ENCODE results near the gene PNKP. TPM values are rescaled to one million over a fixed set of nuclear protein-coding genes. Genes with fewer than 3 reads are reported as not detected.

The PNKP gene
- total and polyA plus RNA-seq, 2 donors: 28.4 to 31.4 TPM

DNA sequence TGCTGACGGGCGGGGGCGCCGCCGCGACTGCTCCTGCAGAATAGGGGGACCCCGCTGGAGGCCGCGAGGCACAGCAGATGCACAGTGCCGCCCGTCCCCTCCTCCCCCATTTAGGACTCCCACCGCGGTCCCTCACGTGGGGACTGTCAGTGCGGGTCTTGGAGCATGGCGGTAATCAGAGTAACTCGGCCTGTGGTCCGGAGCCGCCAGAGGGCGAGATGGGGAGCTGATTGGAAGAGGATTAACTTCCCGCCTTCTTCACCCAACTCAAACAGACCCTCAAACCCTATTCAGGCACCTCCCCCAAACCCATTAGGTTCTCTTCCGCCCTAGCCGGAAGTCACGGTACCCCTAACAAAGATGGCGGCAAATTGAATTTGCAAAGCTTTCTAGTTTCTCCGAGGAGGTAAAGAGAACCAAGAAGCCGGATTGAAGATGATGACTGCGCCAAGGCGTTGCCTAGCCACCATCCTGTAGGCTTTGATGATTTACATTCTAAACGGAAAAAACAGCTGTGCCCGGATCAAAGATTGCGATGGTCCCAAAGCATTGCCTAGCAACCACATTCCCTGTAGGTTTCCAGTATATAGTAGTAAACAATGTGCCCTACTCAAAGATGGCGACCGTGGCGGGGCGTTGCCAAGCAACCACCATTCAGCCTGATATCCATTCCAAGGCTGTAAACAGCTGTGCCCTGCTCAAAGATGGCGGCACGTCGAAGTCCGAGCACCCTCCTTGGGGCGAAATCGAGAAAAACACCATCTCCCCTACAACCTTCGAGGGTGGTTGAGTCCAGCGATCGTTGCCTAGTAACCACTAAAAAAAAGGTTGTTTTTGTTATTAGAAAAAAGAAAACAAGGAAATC lies 54.1 kb downstream of the PNKP start, which contains the start of gene FUZ:
Gene FUZ, minus strand, starts transcription at position 296 of the 865 bp plus-strand sequence. Its CDS starts 186 bp downstream, at position 110.
- WGBS: under 1% methylated on average over 45 of the region's 45 CpGs
- Histone ChIP-seq H3K36me3 (ENCODE audit: insufficient read depth) (no peaks in the 10 kb centered on the region), H3K4me1 (ENCODE audit: insufficient read depth) (no peaks in the 10 kb centered on the region), H3K4me3 (ENCODE audit: low read depth, low read length) (peak within 1 kb of the TSS; percentile 66), H3K27ac (ENCODE audit: low read depth) (peak within 1 kb of the TSS; percentile 76)
- DNase-seq (ENCODE audit: extremely low spot score): peak; percentile 96

DNA sequence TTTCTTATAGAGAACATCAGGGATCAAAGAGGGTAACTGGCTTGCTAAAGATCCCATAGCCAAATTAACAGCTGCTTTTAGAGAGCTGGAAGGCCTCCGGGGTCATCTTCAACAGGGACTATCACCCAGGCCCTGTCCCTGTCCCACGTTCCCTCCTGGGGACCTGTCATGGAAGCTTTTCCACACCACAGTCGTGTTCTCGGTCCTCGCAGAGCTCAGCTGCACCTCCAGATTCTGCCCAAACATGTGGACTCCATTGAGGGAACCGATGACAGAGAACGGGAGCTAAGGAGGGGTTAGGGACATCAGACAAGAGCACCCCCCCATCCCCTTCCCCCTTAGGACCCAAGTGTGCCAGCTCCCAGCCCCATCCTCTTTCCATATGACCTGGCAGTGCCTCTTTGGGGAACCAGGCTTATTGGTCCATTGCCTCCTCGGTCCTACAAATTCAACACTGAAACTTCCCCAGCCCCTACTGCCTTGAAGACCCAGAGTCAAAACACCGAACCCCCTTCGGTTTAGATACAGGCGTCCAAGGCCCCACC lies 54.9 kb downstream of the PNKP start:
- Histone ChIP-seq H3K36me3 (ENCODE audit: insufficient read depth) (no peaks in the 10 kb centered on the region), H3K27ac (ENCODE audit: low read depth) (no peak overlapping the region), H3K4me3 (ENCODE audit: low read depth, low read length) (peak overlapping the region; percentile 66), H3K4me1 (ENCODE audit: insufficient read depth) (no peaks in the 10 kb centered on the region)
- WGBS: 37% methylated on average over 11 of the region's 11 CpGs
- DNase-seq (ENCODE audit: extremely low spot score): no peak

DNA sequence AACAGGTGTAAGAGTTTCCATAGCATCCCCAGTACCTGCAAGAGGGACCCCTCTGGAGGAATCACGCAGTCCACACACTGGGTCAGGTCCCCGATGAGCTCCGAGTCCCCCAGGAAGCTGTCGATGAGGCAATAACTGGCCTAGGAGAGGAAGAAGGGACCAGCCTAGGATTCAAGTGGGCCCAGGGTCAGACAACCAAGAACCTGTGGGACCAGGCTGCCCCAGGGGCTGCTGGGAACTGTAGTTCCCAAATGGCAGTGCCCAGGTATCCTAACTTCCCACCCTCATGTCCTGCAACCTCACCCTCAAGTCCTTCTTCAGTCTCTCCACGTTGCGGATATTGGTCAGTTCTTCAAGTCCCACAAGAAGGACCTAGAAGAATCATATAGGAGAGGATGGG lies 56.0 kb downstream of the PNKP start:
- H3K27ac ChIP-seq (ENCODE audit: low read depth): no peak overlapping the region
- DNase-seq (ENCODE audit: extremely low spot score): no peak
- no peaks in the 10 kb centered on the region for H3K36me3 ChIP-seq (ENCODE audit: insufficient read depth)
- 96% methylated on average over 6 of the region's 6 CpGs for WGBS
- no peak overlapping the region for H3K4me3 ChIP-seq (ENCODE audit: low read depth, low read length)
- H3K4me1 ChIP-seq (ENCODE audit: insufficient read depth): no peaks in the 10 kb centered on the region

Small RNA genes within 50 kb of the gene (small RNA-seq; reads per million reads assigned to genes)
- 0.09 reads per million for gene MIR4749

Other genes starting within 250 kb of the PNKP start
- gene RRAS, start 227.4 kb downstream of the PNKP start, total RNA-seq: 11.8 TPM
- gene RRAS, start 227.4 kb downstream of the PNKP start, polyA plus RNA-seq: 279 TPM
- 8.3 TPM for gene SCAF1, start 225.4 kb downstream of the PNKP start, total RNA-seq
- 42.3 TPM for gene SCAF1, start 225.4 kb downstream of the PNKP start, polyA plus RNA-seq
- gene IRF3, start 201.7 kb downstream of the PNKP start, total RNA-seq: 31.9 TPM
- 84.9 TPM for gene IRF3, start 201.7 kb downstream of the PNKP start, polyA plus RNA-seq
- gene BCL2L12, start 201.6 kb downstream of the PNKP start, total RNA-seq: 3.1 TPM
- gene BCL2L12, start 201.6 kb downstream of the PNKP start, polyA plus RNA-seq: 23.6 TPM
- gene PRMT1, start 190.3 kb downstream of the PNKP start, total RNA-seq: 121 TPM
- gene PRMT1, start 190.3 kb downstream of the PNKP start, polyA plus RNA-seq: 215 TPM
- 1.4 TPM for gene ADM5, start 178.0 kb downstream of the PNKP start, total RNA-seq
- gene ADM5, start 178.0 kb downstream of the PNKP start, polyA plus RNA-seq: 6.3 TPM
- gene CPT1C, start 176.5 kb downstream of the PNKP start, total RNA-seq: 11.8 TPM
- gene CPT1C, start 176.5 kb downstream of the PNKP start, polyA plus RNA-seq: 7.3 TPM
- gene TSKS, start 104.3 kb downstream of the PNKP start, total RNA-seq: 0.26 TPM
- gene TSKS, start 104.3 kb downstream of the PNKP start, polyA plus RNA-seq: 1.2 TPM
- gene AP2A1, start 100.6 kb downstream of the PNKP start, total RNA-seq: 37.3 TPM
- 95.4 TPM for gene AP2A1, start 100.6 kb downstream of the PNKP start, polyA plus RNA-seq
- 13.3 TPM for gene FUZ, start 54.3 kb downstream of the PNKP start, total RNA-seq
- 29.0 TPM for gene FUZ, start 54.3 kb downstream of the PNKP start, polyA plus RNA-seq
- 16.7 TPM for gene MED25, start 49.3 kb downstream of the PNKP start, total RNA-seq
- gene MED25, start 49.3 kb downstream of the PNKP start, polyA plus RNA-seq: 42.9 TPM
- gene PTOV1, start 16.4 kb downstream of the PNKP start, total RNA-seq: 46.1 TPM
- gene PTOV1, start 16.4 kb downstream of the PNKP start, polyA plus RNA-seq: 121 TPM
- gene AKT1S1, start 9.8 kb upstream of the PNKP start, total RNA-seq: 4.7 TPM
- gene AKT1S1, start 9.8 kb upstream of the PNKP start, polyA plus RNA-seq: 55.0 TPM
- 8.5 TPM for gene TBC1D17, start 10.1 kb upstream of the PNKP start, total RNA-seq
- 74.6 TPM for gene TBC1D17, start 10.1 kb upstream of the PNKP start, polyA plus RNA-seq
- 0.58 TPM for gene IL4I1, start 29.3 kb upstream of the PNKP start, total RNA-seq
- gene IL4I1, start 29.3 kb upstream of the PNKP start, polyA plus RNA-seq: 1.4 TPM
- 2.4 TPM for gene ATF5, start 61.6 kb upstream of the PNKP start, total RNA-seq
- 35.4 TPM for gene ATF5, start 61.6 kb upstream of the PNKP start, polyA plus RNA-seq
- 22.7 TPM for gene NUP62, start 61.9 kb upstream of the PNKP start, total RNA-seq
- gene NUP62, start 61.9 kb upstream of the PNKP start, polyA plus RNA-seq: 40.5 TPM
- gene SIGLEC11, start 93.6 kb upstream of the PNKP start, total RNA-seq: 1.7 TPM
- gene SIGLEC11, start 93.6 kb upstream of the PNKP start, polyA plus RNA-seq: 0.56 TPM
- gene VRK3, start 157.8 kb upstream of the PNKP start, total RNA-seq: 17.8 TPM
- gene VRK3, start 157.8 kb upstream of the PNKP start, polyA plus RNA-seq: 24.4 TPM
- 7.7 TPM for gene ZNF473, start 158.4 kb upstream of the PNKP start, total RNA-seq
- 4.8 TPM for gene ZNF473, start 158.4 kb upstream of the PNKP start, polyA plus RNA-seq

Measured in urinary bladder (tissue), 4 donors.